A549 (cell line): ENCODE measurements around the gene SWT1. TPM values are rescaled to one million over a fixed set of nuclear protein-coding genes. Genes with fewer than 3 reads are reported as not detected.

Experiments
- ATAC-seq, 2 experiments: fragments of 200-7000 bp in 1 of 2; fragments of >200 bp in 1 of 2; cut with Nextera tagmentation in 1 of 2; cut with Tn5 transposase in 1 of 2; 3 replicates each; pipeline versions ENCODE4 v1.8.0 to v1.9.1; 2018 to 2020; ENCODE audit warnings: mild to moderate bottlenecking in 1 of 2, moderate library complexity in 1 of 2
- CTCF ChIA-PET: fragments of 300-600 bp; sonication (Branson Sonifier 250); formaldehyde crosslinking; extraction: SDS; loops from one replicate; lab custom pipeline; 2021; ENCODE audit warnings: antibody characterized with exemption, inconsistent platforms; lab: Yijun Ruan, JAX
- POLR2A ChIA-PET: fragments of 350-600 bp; formaldehyde crosslinking; extraction: SDS; loops from one replicate; lab custom pipeline; 2021; ENCODE audit warnings: antibody characterized with exemption, inconsistent platforms; lab: Yijun Ruan, JAX
- DNase-seq, 2 experiments: peaks; one replicate each; pipeline versions ENCODE4 v3.0.0 to v3.0.0-alpha.2; 2011 to 2016; ENCODE audit warnings: low read depth in 1 of 2, low spot score in 1 of 2
- FAIRE-seq: peaks from 2 replicates; lab custom pipeline; 2011; peaks lifted over from hg19 to GRCh38; lab: Jason Lieb, UNC
- H3K27ac ChIP-seq, 2 experiments: fragments of >200 bp; sonication (Bioruptor Twin); formaldehyde crosslinking; 3 replicates each; pipeline ENCODE4 v1.5.1; 2016 to 2017
- H3K4me1 ChIP-seq: fragments of >200 bp; sonication (Bioruptor Twin); formaldehyde crosslinking; 3 replicates; pipeline ENCODE4 v1.6.1; 2016
- H3K4me2 ChIP-seq: fragments of >200 bp; sonication (Bioruptor Twin); formaldehyde crosslinking; 3 replicates; pipeline ENCODE4 v1.6.1; 2016
- H3K4me3 ChIP-seq: fragments of >200 bp; sonication (Bioruptor Twin); formaldehyde crosslinking; 3 replicates; pipeline ENCODE4 v1.5.1; 2016
- H3K9me3 ChIP-seq: fragments of >200 bp; sonication (Bioruptor Twin); formaldehyde crosslinking; 3 replicates; pipeline ENCODE4 v1.6.1; 2016
- CBX2 ChIP-seq: fragments of 200-600 bp; sonication (generic); IDR thresholded peaks from 2 replicates; pipeline ENCODE4 v1.6.1; 2016; ENCODE audit warnings: low read depth, mild to moderate bottlenecking, borderline replicate concordance
- CBX8 ChIP-seq: fragments of 200-600 bp; sonication (generic); IDR thresholded peaks from 2 replicates; pipeline ENCODE4 v1.6.1; 2016
- CEBPB ChIP-seq, 2 experiments: fragments of >200 bp in 1 of 2; sonication (Bioruptor Twin) in 1 of 2; formaldehyde crosslinking in 1 of 2; IDR thresholded peaks; 2 replicates each; pipeline ENCODE4 v1.6.1; 2012 to 2016
- CHD2 ChIP-seq: fragments of 150-350 bp; IDR thresholded peaks from 2 replicates; pipeline ENCODE4 v1.6.1; 2014; ENCODE audit warnings: low read length; ENCODE audit not compliant: partially characterized antibody
- EHF ChIP-seq: fragments of 250-450 bp; sonication (Bioruptor Pico); IDR thresholded peaks from 2 replicates; pipeline ENCODE4 v1.5.0; 2020; ENCODE audit warnings: mild to moderate bottlenecking
- EHMT2 ChIP-seq: fragments of 200-600 bp; sonication (generic); IDR thresholded peaks from 2 replicates; pipeline ENCODE4 v1.6.1; 2016; ENCODE audit warnings: antibody characterized with exemption, low read depth, mild to moderate bottlenecking, moderate library complexity
- FOSB ChIP-seq: fragments of 250-450 bp; sonication (Bioruptor Pico); IDR thresholded peaks from 2 replicates; pipeline ENCODE4 v1.5.0; 2020; ENCODE audit warnings: mild to moderate bottlenecking, moderate library complexity
- FOSL2 ChIP-seq, 2 experiments: fragments of 450-650 bp in 1 of 2; fragments of >200 bp in 1 of 2; sonication (Bioruptor Twin) in 1 of 2; formaldehyde crosslinking; IDR thresholded peaks; 2 replicates each; pipeline versions ENCODE4 v1.5.0 to v1.6.1; 2016 to 2020; ENCODE audit warnings: mild to moderate bottlenecking in 1 of 2, moderate library complexity in 1 of 2
- HOXA7 ChIP-seq: fragments of 250-450 bp; sonication (Bioruptor Pico); IDR thresholded peaks from 2 replicates; pipeline ENCODE4 v1.5.0; 2020; ENCODE audit warnings: mild to moderate bottlenecking, moderate library complexity
- JUN ChIP-seq, 2 experiments: fragments of >200 bp; sonication (Bioruptor Twin); formaldehyde crosslinking; IDR thresholded peaks; 2 replicates in 1 of 2; 3 replicates in 1 of 2; pipeline ENCODE4 v1.6.1; 2016 to 2017
- JUNB ChIP-seq: fragments of >200 bp; sonication (Bioruptor Twin); formaldehyde crosslinking; IDR thresholded peaks from 2 replicates; pipeline ENCODE4 v1.6.1; 2016
- KDM1A ChIP-seq: fragments of 200-600 bp; sonication (generic); IDR thresholded peaks from 2 replicates; pipeline ENCODE4 v1.6.1; 2016; ENCODE audit warnings: low read depth, mild to moderate bottlenecking
- KDM5A ChIP-seq: fragments of 200-600 bp; sonication (generic); IDR thresholded peaks from 2 replicates; pipeline ENCODE4 v1.6.1; 2016; ENCODE audit warnings: antibody characterized with exemption, mild to moderate bottlenecking
- MAFK ChIP-seq: fragments of 450-650 bp; IDR thresholded peaks from 2 replicates; pipeline ENCODE4 v1.6.1; 2014; ENCODE audit not compliant: partially characterized antibody
- NPAS2 ChIP-seq: fragments of 250-450 bp; sonication (Bioruptor Pico); IDR thresholded peaks from 2 replicates; pipeline ENCODE4 v1.8.0; 2022; ENCODE audit warnings: mild to moderate bottlenecking, moderate library complexity, borderline replicate concordance
- RCOR1 ChIP-seq: fragments of 150-350 bp; IDR thresholded peaks from 2 replicates; pipeline ENCODE4 v1.6.1; 2014; ENCODE audit warnings: antibody characterized with exemption, low read length, low read depth
- SREBF2 ChIP-seq: fragments of 450-650 bp; IDR thresholded peaks from 2 replicates; pipeline ENCODE4 v1.6.1; 2014; ENCODE audit warnings: mild to moderate bottlenecking, moderate library complexity
- WGBS: methylation state at CpG from one replicate; pipeline ENCODE4 v1.1.6; 2017; ENCODE audit errors: missing lambda C conversion rate; 5-methylcytosine and 5-hydroxymethylcytosine counted together
- polyA plus RNA-seq, 4 experiments: library from polyadenylated mRNA; depleted of rRNA in 3 of 4; stranded (reverse); fragments of >200 nt; fragmentation: RNase III in 1 of 4; extraction: RNeasy Plus Mini Kit Qiagen cat#74134 plus additional on column Dnase treatment in 1 of 4; gene quantifications; 2 replicates in 3 of 4; 3 replicates in 1 of 4; pipeline ENCODE4 v1.2.3, GENCODE V29; 2011 to 2017
- TF ChIP-seq, protein P1 (sequence below): fragments of 200-600 bp; sonication (generic); IDR thresholded peaks from 2 replicates; pipeline ENCODE4 v1.6.1; 2016; ENCODE audit warnings: antibody characterized with exemption, mild to moderate bottlenecking, moderate library complexity
- TF ChIP-seq, protein P2 (sequence below): fragments of >200 bp; sonication (Bioruptor Twin); formaldehyde crosslinking; IDR thresholded peaks from 2 replicates; pipeline ENCODE4 v1.6.1; 2016
- TF ChIP-seq, protein P3 (sequence below): fragments of >200 bp; sonication (Bioruptor Twin); formaldehyde crosslinking; IDR thresholded peaks from 3 replicates; pipeline ENCODE4 v1.5.1; 2016
- TF ChIP-seq, protein P4 (sequence below): fragments of 250-450 bp; sonication (Bioruptor Pico); IDR thresholded peaks from 2 replicates; pipeline ENCODE4 v1.5.0; 2021; ENCODE audit warnings: mild to moderate bottlenecking, moderate library complexity, borderline replicate concordance
- TF ChIP-seq, protein P5 (sequence below): fragments of 450-650 bp; IDR thresholded peaks from 2 replicates; pipeline ENCODE4 v1.6.1; 2014; ENCODE audit warnings: antibody characterized with exemption
- TF ChIP-seq, protein P6 (sequence below): IDR thresholded peaks from 2 replicates; pipeline ENCODE4 v1.6.1; 2012; ENCODE audit warnings: low read depth, borderline replicate concordance

SWT1 gene
- polyA plus RNA-seq, 2 of the 4 experiments (the other 2 are of a cell fraction) = 1.5 to 2.4 TPM

DNA sequence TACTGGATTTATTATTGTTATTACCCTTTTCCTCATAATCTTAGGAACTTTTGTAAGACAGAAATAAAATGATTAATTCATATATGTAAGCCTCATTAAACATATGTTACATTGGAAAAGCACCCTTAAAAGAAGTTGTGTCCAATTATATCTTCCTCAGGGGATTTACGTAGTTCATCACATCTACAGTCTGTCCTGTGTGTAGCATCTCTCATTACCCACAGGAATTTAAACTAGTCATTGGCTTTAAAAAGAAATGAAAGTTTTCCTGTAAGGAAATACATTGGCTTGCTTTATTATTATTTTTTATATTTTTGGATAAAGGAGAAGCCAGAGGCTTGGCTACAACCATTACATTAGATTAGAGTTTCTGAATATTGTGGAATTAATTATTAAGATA, 56.1 kb downstream of the SWT1 start:
- H3K27ac ChIP-seq = no peak overlapping the region
- DNase-seq (no peak), FAIRE-seq (no peak), ATAC-seq (no peak)
- H3K4me3 ChIP-seq = no peak overlapping the region
- TF ChIP-seq CBX2 = no peak
- no peak for TF ChIP-seq CHD2
- no peak for TF ChIP-seq JUNB
- TF ChIP-seq, protein P1, sequence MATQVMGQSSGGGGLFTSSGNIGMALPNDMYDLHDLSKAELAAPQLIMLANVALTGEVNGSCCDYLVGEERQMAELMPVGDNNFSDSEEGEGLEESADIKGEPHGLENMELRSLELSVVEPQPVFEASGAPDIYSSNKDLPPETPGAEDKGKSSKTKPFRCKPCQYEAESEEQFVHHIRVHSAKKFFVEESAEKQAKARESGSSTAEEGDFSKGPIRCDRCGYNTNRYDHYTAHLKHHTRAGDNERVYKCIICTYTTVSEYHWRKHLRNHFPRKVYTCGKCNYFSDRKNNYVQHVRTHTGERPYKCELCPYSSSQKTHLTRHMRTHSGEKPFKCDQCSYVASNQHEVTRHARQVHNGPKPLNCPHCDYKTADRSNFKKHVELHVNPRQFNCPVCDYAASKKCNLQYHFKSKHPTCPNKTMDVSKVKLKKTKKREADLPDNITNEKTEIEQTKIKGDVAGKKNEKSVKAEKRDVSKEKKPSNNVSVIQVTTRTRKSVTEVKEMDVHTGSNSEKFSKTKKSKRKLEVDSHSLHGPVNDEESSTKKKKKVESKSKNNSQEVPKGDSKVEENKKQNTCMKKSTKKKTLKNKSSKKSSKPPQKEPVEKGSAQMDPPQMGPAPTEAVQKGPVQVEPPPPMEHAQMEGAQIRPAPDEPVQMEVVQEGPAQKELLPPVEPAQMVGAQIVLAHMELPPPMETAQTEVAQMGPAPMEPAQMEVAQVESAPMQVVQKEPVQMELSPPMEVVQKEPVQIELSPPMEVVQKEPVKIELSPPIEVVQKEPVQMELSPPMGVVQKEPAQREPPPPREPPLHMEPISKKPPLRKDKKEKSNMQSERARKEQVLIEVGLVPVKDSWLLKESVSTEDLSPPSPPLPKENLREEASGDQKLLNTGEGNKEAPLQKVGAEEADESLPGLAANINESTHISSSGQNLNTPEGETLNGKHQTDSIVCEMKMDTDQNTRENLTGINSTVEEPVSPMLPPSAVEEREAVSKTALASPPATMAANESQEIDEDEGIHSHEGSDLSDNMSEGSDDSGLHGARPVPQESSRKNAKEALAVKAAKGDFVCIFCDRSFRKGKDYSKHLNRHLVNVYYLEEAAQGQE = no peak
- TF ChIP-seq EHMT2 = no peak
- TF ChIP-seq KDM1A = no peak
- no peak for TF ChIP-seq MAFK
- TF ChIP-seq, protein P2, sequence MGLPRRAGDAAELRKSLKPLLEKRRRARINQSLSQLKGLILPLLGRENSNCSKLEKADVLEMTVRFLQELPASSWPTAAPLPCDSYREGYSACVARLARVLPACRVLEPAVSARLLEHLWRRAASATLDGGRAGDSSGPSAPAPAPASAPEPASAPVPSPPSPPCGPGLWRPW = no peak
- TF ChIP-seq JUN (IDR thresholded peaks at IDR 0.05) = no peak
- TF ChIP-seq CBX8 = no peak
- TF ChIP-seq, protein P3, sequence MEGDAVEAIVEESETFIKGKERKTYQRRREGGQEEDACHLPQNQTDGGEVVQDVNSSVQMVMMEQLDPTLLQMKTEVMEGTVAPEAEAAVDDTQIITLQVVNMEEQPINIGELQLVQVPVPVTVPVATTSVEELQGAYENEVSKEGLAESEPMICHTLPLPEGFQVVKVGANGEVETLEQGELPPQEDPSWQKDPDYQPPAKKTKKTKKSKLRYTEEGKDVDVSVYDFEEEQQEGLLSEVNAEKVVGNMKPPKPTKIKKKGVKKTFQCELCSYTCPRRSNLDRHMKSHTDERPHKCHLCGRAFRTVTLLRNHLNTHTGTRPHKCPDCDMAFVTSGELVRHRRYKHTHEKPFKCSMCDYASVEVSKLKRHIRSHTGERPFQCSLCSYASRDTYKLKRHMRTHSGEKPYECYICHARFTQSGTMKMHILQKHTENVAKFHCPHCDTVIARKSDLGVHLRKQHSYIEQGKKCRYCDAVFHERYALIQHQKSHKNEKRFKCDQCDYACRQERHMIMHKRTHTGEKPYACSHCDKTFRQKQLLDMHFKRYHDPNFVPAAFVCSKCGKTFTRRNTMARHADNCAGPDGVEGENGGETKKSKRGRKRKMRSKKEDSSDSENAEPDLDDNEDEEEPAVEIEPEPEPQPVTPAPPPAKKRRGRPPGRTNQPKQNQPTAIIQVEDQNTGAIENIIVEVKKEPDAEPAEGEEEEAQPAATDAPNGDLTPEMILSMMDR = no peak
- TF ChIP-seq FOSB (CRISPR knock-in tag) = no peak
- TF ChIP-seq, protein P4, sequence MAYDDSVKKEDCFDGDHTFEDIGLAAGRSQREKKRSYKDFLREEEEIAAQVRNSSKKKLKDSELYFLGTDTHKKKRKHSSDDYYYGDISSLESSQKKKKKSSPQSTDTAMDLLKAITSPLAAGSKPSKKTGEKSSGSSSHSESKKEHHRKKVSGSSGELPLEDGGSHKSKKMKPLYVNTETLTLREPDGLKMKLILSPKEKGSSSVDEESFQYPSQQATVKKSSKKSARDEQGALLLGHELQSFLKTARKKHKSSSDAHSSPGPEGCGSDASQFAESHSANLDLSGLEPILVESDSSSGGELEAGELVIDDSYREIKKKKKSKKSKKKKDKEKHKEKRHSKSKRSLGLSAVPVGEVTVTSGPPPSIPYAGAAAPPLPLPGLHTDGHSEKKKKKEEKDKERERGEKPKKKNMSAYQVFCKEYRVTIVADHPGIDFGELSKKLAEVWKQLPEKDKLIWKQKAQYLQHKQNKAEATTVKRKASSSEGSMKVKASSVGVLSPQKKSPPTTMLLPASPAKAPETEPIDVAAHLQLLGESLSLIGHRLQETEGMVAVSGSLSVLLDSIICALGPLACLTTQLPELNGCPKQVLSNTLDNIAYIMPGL = no peak
- no peak for TF ChIP-seq SREBF2
- TF ChIP-seq, protein P5, sequence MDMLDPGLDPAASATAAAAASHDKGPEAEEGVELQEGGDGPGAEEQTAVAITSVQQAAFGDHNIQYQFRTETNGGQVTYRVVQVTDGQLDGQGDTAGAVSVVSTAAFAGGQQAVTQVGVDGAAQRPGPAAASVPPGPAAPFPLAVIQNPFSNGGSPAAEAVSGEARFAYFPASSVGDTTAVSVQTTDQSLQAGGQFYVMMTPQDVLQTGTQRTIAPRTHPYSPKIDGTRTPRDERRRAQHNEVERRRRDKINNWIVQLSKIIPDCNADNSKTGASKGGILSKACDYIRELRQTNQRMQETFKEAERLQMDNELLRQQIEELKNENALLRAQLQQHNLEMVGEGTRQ = no peak
- H3K4me2 ChIP-seq = no peak overlapping the region
- H3K4me1 ChIP-seq = no peaks in the 10 kb centered on the region
- ChIA-PET CTCF (interaction anchor here (0.6 to 0.7 kb wide), 2 partner anchors 86 to 448 kb away, joined by 3 to 4 read pairs; no protein-coding TSS in a partner anchor), POLR2A (no interaction called here)
- WGBS = 93% methylated on average over 1 of the region's 1 CpG
- H3K9me3 ChIP-seq = no peaks in the 10 kb centered on the region

DNA sequence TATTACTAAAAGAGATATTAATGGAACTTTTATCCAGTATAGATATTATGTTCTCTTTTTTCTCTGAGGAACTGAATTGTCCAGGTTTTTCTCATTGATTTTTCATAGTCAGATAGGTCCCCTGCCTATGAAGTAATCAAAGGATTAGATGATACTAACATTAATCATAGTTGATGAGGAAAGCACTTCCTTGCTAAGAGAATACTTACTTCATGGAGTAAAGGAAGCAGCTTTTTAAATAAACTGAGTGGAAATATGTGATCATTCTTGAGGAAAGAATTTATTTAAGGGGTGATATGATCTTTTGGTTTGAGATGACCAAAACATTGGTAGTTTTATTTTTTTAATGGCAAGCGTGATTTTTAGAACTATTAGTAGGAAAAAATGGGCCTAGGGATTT, 58.9 kb downstream of the SWT1 start:
- Histone ChIP-seq H3K9me3 (no peaks in the 10 kb centered on the region), H3K4me2 (no peak overlapping the region), H3K4me1 (no peaks in the 10 kb centered on the region), H3K4me3 (no peak overlapping the region), H3K27ac (no peak overlapping the region)
- TF ChIP-seq CEBPB (IDR thresholded peaks at IDR 0.05) (no peak), FOSB (CRISPR knock-in tag) (no peak), NPAS2 (no peak), RCOR1 (no peak), EHF (CRISPR knock-in tag) (no peak), HOXA7 (CRISPR knock-in tag) (no peak), FOSL2 (IDR thresholded peaks at IDR 0.05) (no peak), FOSL2 (CRISPR knock-in tag; IDR thresholded peaks at IDR 0.05) (no peak), KDM5A (no peak)
- TF ChIP-seq, protein P6, sequence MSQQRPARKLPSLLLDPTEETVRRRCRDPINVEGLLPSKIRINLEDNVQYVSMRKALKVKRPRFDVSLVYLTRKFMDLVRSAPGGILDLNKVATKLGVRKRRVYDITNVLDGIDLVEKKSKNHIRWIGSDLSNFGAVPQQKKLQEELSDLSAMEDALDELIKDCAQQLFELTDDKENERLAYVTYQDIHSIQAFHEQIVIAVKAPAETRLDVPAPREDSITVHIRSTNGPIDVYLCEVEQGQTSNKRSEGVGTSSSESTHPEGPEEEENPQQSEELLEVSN = no peak
- 46% methylated on average over 1 of the region's 1 CpG for WGBS
- FAIRE-seq (peak; percentile 49), DNase-seq (no peak), ATAC-seq (no peak)
- ChIA-PET POLR2A (no interaction called here), CTCF (interaction anchor here (1.2 kb wide), 1 partner anchor 465 kb away, joined by 3 read pairs; no protein-coding TSS in a partner anchor)
